Left ventricle myocardium inferior (tissue), 1 donor: ENCODE measurements around the gene PALB2. TPM values are rescaled to one million over a fixed set of nuclear protein-coding genes. Genes with fewer than 3 reads are reported as not detected.
A peak's percentile ranks its signal among the peaks of the same experiment; 100 is the strongest.

ENCODE experiments used
- DNase-seq: peaks from one replicate; pipeline ENCODE4 v3.0.0-alpha.2; 2020
- H3K27ac ChIP-seq: fragments of 200-600 bp; replicated peaks from 2 replicates; pipeline ENCODE4 v1.8.0; 2021
- H3K27me3 ChIP-seq: fragments of 200-600 bp; 2 replicates; pipeline ENCODE4 v1.8.0; 2021; ENCODE audit warnings: low read depth
- H3K36me3 ChIP-seq: fragments of 200-600 bp; 2 replicates; pipeline ENCODE4 v1.8.0; 2021
- H3K4me1 ChIP-seq: fragments of 200-600 bp; 2 replicates; pipeline ENCODE4 v1.8.0; 2021
- H3K4me3 ChIP-seq: fragments of 200-600 bp; 2 replicates; pipeline ENCODE4 v1.8.0; 2021; ENCODE audit warnings: mild to moderate bottlenecking, moderate library complexity
- H3K9me3 ChIP-seq: fragments of 200-600 bp; replicated peaks from 2 replicates; pipeline ENCODE4 v1.8.0; 2021
- CTCF ChIP-seq: fragments of 200-600 bp; IDR thresholded peaks from 2 replicates; pipeline ENCODE4 v1.8.0; 2021; ENCODE audit warnings: antibody characterized with exemption, mild to moderate bottlenecking, borderline replicate concordance
- intact Hi-C: fragments of 100-400 bp; cut with micrococcal nuclease; formaldehyde crosslinking; loops from one replicate; pipeline ENCODE4 v1.11.0; 2022
- total RNA-seq: library from RNA; stranded (reverse); fragmentation: NEBNext Ultra II Directional; extraction: Animal tissue kit (Norgen Biotek cat#: 25700); gene quantifications from one replicate; pipeline ENCODE4 v1.2.1, GENCODE V29; 2021
- donor health status: DM: no; HTN: yes; CAD: no; lungs with severe emphysema.

The PALB2 gene
- total RNA-seq, 1 donor from 2014 or later, result 4.2 TPM

GRCh38 chr16:23595951-23596720 lies 45.0 kb downstream of the PALB2 start, which contains the start of gene NDUFAB1:
Gene NDUFAB1, minus strand, starts transcription at chr16:23596316. Its CDS starts 26 bp downstream, at chr16:23596290.
- peak within 1 kb of the TSS; percentile 95 for H3K27ac ChIP-seq
- no peaks in the 10 kb centered on the region for H3K9me3 ChIP-seq
- TF ChIP-seq CTCF, result peak; percentile 100
- intact Hi-C loops, result no loop called here
- H3K4me1 ChIP-seq, result peaks cover 50% of the 10 kb centered on the region
- H3K4me3 ChIP-seq, result peak within 1 kb of the TSS; percentile 96
- peaks cover 37% of the 10 kb centered on the region for H3K36me3 ChIP-seq
- H3K27me3 ChIP-seq, result no peaks in the 10 kb centered on the region
- DNase-seq, result peak; percentile 91

GRCh38 chr16:23595246-23595950 lies 45.7 kb downstream of the PALB2 start:
- Histone ChIP-seq H3K27me3 (no peaks in the 10 kb centered on the region), H3K27ac (peak overlapping the region; percentile 95), H3K9me3 (no peaks in the 10 kb centered on the region), H3K4me1 (peaks cover 57% of the 10 kb centered on the region), H3K36me3 (peaks cover 38% of the 10 kb centered on the region), H3K4me3 (peak overlapping the region; percentile 96)
- TF ChIP-seq CTCF, result no peak
- intact Hi-C loops, result no loop called here
- no peak for DNase-seq

GRCh38 chr16:23594186-23594585 lies 46.9 kb downstream of the PALB2 start:
- intact Hi-C loops, result no loop called here
- H3K27me3 ChIP-seq, result no peaks in the 10 kb centered on the region
- DNase-seq, result peak; percentile 36
- peak overlapping the region; percentile 95 for H3K27ac ChIP-seq
- TF ChIP-seq CTCF, result no peak
- H3K4me1 ChIP-seq, result peaks cover 66% of the 10 kb centered on the region
- peaks cover 50% of the 10 kb centered on the region for H3K36me3 ChIP-seq
- H3K4me3 ChIP-seq, result peak overlapping the region; percentile 96
- H3K9me3 ChIP-seq, result no peaks in the 10 kb centered on the region

GRCh38 chr16:23590181-23590580 lies 50.9 kb downstream of the PALB2 start:
- peaks cover 97% of the 10 kb centered on the region for H3K4me1 ChIP-seq
- peaks cover 90% of the 10 kb centered on the region for H3K36me3 ChIP-seq
- H3K9me3 ChIP-seq, result no peaks in the 10 kb centered on the region
- TF ChIP-seq CTCF, result no peak
- no peak overlapping the region for H3K4me3 ChIP-seq
- intact Hi-C loops, result no loop called here
- H3K27me3 ChIP-seq, result no peaks in the 10 kb centered on the region
- no peak for DNase-seq
- no peak overlapping the region for H3K27ac ChIP-seq

GRCh38 chr16:23587726-23588125 lies 53.4 kb downstream of the PALB2 start:
- H3K4me3 ChIP-seq, result no peak overlapping the region
- TF ChIP-seq CTCF, result no peak
- intact Hi-C loops, result no loop called here
- H3K9me3 ChIP-seq, result no peaks in the 10 kb centered on the region
- H3K27me3 ChIP-seq, result no peaks in the 10 kb centered on the region
- peak overlapping the region; percentile 51 for H3K27ac ChIP-seq
- peak; percentile 36 for DNase-seq
- peaks cover 83% of the 10 kb centered on the region for H3K4me1 ChIP-seq
- peaks cover 90% of the 10 kb centered on the region for H3K36me3 ChIP-seq
